ENCODE results near the gene OTX1. TPM values are rescaled to one million over a fixed set of nuclear protein-coding genes. Genes with fewer than 3 reads are reported as not detected.

The OTX1 gene
- total RNA-seq, 1 experiment from 2014 or later, result 14.4 TPM

DNA sequence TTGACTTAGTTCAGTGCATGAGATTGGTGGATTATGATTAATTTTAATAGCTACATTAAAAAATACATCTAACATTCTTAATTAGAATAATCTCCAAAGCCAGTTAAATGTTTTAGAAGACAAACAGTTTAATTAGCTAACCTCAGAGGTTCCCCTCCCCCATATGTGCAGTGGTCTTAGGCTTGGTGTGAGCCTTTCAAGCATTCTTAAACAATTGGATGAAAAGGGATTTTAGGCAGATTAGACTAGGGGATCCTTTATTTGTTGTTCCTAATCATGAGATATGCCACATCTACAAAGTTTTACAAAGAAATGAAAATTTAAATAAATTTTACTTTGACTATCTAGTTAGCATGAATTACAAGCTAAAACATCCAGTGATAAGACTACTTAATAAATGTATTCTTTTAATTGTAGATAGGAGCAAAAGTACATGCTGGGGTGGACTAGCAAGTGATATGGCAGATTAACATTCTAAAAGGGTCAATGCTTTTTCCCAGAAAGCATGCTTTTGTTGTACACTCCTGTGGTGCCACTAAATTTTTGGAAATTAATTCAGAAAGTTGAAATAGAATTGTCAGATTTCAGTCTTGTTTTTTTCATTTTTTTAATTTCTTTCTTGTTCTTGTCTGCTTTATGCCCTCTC is 42.7 kb upstream of the OTX1 start:
- Histone ChIP-seq H3K4me3 (ENCODE audit: low read depth, low read length) (no peak overlapping the region), H3K36me3 (ENCODE audit: control insufficient read depth, insufficient read depth, low read length) (no peaks in the 10 kb centered on the region; the same call in 1 of the 2 replicates), H3K27me3 (replicated peaks; ENCODE audit: control insufficient read depth, insufficient read depth, low read length) (no peaks in the 10 kb centered on the region), H3K4me1 (no peaks in the 10 kb centered on the region), H3K9me3 (no peaks in the 10 kb centered on the region)
- H3K27me3 Mint-ChIP-seq (ENCODE audit: insufficient read depth, unreplicated experiment), result no peaks in the 10 kb centered on the region
- CTCF ChIA-PET, result no interaction called here
- H3K27ac Mint-ChIP-seq (ENCODE audit: unreplicated experiment), result no peak overlapping the region
- H3K4me1 Mint-ChIP-seq (ENCODE audit: low read depth, unreplicated experiment), result no peaks in the 10 kb centered on the region
- DNase-seq, result no peak
- no peak for TF ChIP-seq CTCF (IDR thresholded peaks at IDR 0.05; ENCODE audit: insufficient read depth in 1 of 2, low read depth in 1 of 2, low read length in 1 of 2, severe bottlenecking in 1 of 2, unreplicated experiment in 1 of 2)
- H3K9me3 Mint-ChIP-seq (ENCODE audit: unreplicated experiment), result no peaks in the 10 kb centered on the region
- POLR2A ChIA-PET, result no interaction called here
- no peak overlapping the region for H3K4me3 Mint-ChIP-seq (ENCODE audit: unreplicated experiment)
- intact Hi-C loops (cut with micrococcal nuclease; ENCODE audit: unreplicated experiment), result loop anchor here (10.0 kb wide), 1 partner anchor 223 kb away; no protein-coding TSS in a partner anchor
- H3K36me3 Mint-ChIP-seq (ENCODE audit: insufficient read depth, unreplicated experiment), result peaks cover 12% of the 10 kb centered on the region
- no TSS peak for BruUV-seq (replicated peaks)

DNA sequence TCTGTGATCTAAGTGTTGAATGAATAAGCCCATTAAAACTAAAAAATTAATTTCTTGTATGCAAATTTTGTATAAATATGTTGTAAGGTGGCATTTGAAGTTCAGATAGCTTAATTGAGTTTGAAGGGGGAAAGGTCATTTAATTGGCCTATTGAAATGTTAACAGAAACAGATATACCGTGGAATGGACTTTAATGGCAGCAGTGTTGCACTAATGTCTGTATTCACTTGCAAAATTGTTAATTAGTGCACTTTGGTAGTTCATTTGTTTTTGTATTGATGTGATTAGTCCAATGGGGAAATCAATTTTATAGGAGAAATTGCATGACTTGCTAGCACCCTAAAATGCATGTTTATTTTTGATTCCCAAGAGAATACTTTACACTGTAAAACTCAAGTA is 41.8 kb upstream of the OTX1 start:
- Histone ChIP-seq H3K4me1 (no peaks in the 10 kb centered on the region), H3K36me3 (ENCODE audit: control insufficient read depth, insufficient read depth, low read length) (no peaks in the 10 kb centered on the region; the same call in none of the 2 replicates), H3K4me3 (ENCODE audit: low read depth, low read length) (no peak overlapping the region), H3K9me3 (no peaks in the 10 kb centered on the region), H3K27me3 (replicated peaks; ENCODE audit: control insufficient read depth, insufficient read depth, low read length) (no peaks in the 10 kb centered on the region)
- H3K36me3 Mint-ChIP-seq (ENCODE audit: insufficient read depth, unreplicated experiment), result peaks cover 20% of the 10 kb centered on the region
- ChIA-PET CTCF (no interaction called here), POLR2A (no interaction called here)
- no peak for TF ChIP-seq CTCF (IDR thresholded peaks at IDR 0.05; ENCODE audit: insufficient read depth in 1 of 2, low read depth in 1 of 2, low read length in 1 of 2, severe bottlenecking in 1 of 2, unreplicated experiment in 1 of 2)
- no peak for DNase-seq
- no peak overlapping the region for H3K4me3 Mint-ChIP-seq (ENCODE audit: unreplicated experiment)
- H3K27me3 Mint-ChIP-seq (ENCODE audit: insufficient read depth, unreplicated experiment), result no peaks in the 10 kb centered on the region
- no peaks in the 10 kb centered on the region for H3K9me3 Mint-ChIP-seq (ENCODE audit: unreplicated experiment)
- H3K4me1 Mint-ChIP-seq (ENCODE audit: low read depth, unreplicated experiment), result no peaks in the 10 kb centered on the region
- BruUV-seq (replicated peaks), result no TSS peak
- no peak overlapping the region for H3K27ac Mint-ChIP-seq (ENCODE audit: unreplicated experiment)
- intact Hi-C loops (cut with micrococcal nuclease; ENCODE audit: unreplicated experiment), result loop anchor here (10.0 kb wide), 1 partner anchor 224 kb away; no protein-coding TSS in a partner anchor

DNA sequence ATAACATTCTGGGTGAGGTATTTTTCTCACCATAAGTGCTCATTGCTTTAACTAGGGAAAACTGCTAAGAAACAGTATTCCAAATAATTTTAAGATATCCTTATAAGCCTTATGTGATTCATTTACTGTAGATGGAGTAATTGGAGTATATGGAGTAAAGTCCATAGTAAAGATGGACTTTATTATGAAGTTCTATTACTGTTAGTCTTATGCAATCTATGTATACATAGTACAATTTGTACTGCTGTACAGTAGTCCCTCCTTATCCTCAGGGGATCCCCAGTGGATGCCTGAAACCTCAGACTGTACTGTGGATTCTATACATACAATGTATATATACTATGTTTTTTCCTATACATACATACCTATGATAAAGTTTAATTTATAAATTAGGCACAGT is 41.1 kb upstream of the OTX1 start:
- peaks cover 20% of the 10 kb centered on the region for H3K36me3 Mint-ChIP-seq (ENCODE audit: insufficient read depth, unreplicated experiment)
- H3K27me3 ChIP-seq (replicated peaks; ENCODE audit: control insufficient read depth, insufficient read depth, low read length), result no peaks in the 10 kb centered on the region
- H3K9me3 ChIP-seq, result no peaks in the 10 kb centered on the region
- H3K4me3 Mint-ChIP-seq (ENCODE audit: unreplicated experiment), result no peak overlapping the region
- no peak for DNase-seq
- no peaks in the 10 kb centered on the region for H3K27me3 Mint-ChIP-seq (ENCODE audit: insufficient read depth, unreplicated experiment)
- POLR2A ChIA-PET, result no interaction called here
- CTCF ChIA-PET, result no interaction called here
- no TSS peak for BruUV-seq (replicated peaks)
- H3K9me3 Mint-ChIP-seq (ENCODE audit: unreplicated experiment), result no peaks in the 10 kb centered on the region
- H3K36me3 ChIP-seq (ENCODE audit: control insufficient read depth, insufficient read depth, low read length), result no peaks in the 10 kb centered on the region; the same call in none of the 2 replicates
- no peaks in the 10 kb centered on the region for H3K4me1 Mint-ChIP-seq (ENCODE audit: low read depth, unreplicated experiment)
- intact Hi-C loops (cut with micrococcal nuclease; ENCODE audit: unreplicated experiment), result loop anchor here (10.0 kb wide), 1 partner anchor 225 kb away; no protein-coding TSS in a partner anchor
- no peak overlapping the region for H3K4me3 ChIP-seq (ENCODE audit: low read depth, low read length)
- no peak overlapping the region for H3K27ac Mint-ChIP-seq (ENCODE audit: unreplicated experiment)
- no peak for TF ChIP-seq CTCF (IDR thresholded peaks at IDR 0.05; ENCODE audit: insufficient read depth in 1 of 2, low read depth in 1 of 2, low read length in 1 of 2, severe bottlenecking in 1 of 2, unreplicated experiment in 1 of 2)
- no peaks in the 10 kb centered on the region for H3K4me1 ChIP-seq

Data from Caco-2 (cell line).